Transverse colon (tissue), 4 donors: Measurements from ENCODE around the gene PPP5C. TPM values are rescaled to one million over a fixed set of nuclear protein-coding genes. Genes with fewer than 3 reads are reported as not detected.
A peak's percentile ranks its signal among the peaks of the same experiment; 100 is the strongest.

Experiments used
- DNase-seq: peaks from one replicate; pipeline ENCODE4 v3.0.0-alpha.2; 2019
- H3K27ac ChIP-seq, 4 donors: fragments of 200-600 bp; sonication (generic); 2 replicates each; pipeline ENCODE4 v1.5.1; 2016 to 2018; ENCODE audit warnings: inconsistent platforms in 4 of 4
- H3K27me3 ChIP-seq: fragments of 200-600 bp; sonication (generic); 2 replicates; pipeline ENCODE4 v1.5.1; 2017; ENCODE audit warnings: inconsistent platforms
- H3K36me3 ChIP-seq, 4 donors: fragments of 200-600 bp; sonication (generic); 2 replicates each; pipeline ENCODE4 v1.5.1; 2017 to 2019; ENCODE audit warnings: inconsistent platforms in 4 of 4
- H3K4me1 ChIP-seq, 4 donors: fragments of 200-600 bp; sonication (generic); 2 replicates each; pipeline ENCODE4 v1.5.1; 2017 to 2020; ENCODE audit warnings: inconsistent platforms in 4 of 4
- H3K4me3 ChIP-seq, 4 donors: fragments of 200-600 bp; sonication (generic); 1 replicate in 1 of 4; 2 replicates in 3 of 4; pipeline versions ENCODE4 v1.5.1 to v1.6.1; 2017 to 2019; ENCODE audit warnings: inconsistent platforms in 4 of 4
- H3K9me3 ChIP-seq, 2 donors: fragments of 200-600 bp; sonication (generic); 2 replicates each; pipeline ENCODE4 v1.5.1; 2017 to 2019; ENCODE audit warnings: inconsistent platforms in 2 of 2
- EP300 ChIP-seq: sonication (generic); formaldehyde crosslinking; IDR thresholded peaks from one replicate; pipeline ENCODE4 v1.6.1; 2017; ENCODE audit warnings: antibody characterized with exemption, low read depth
- POLR2A ChIP-seq: fragments of 450-650 bp; IDR thresholded peaks from one replicate; pipeline ENCODE4 v1.6.1; 2016; ENCODE audit warnings: antibody characterized with exemption, mild to moderate bottlenecking, moderate library complexity
- POLR2AphosphoS5 ChIP-seq, 3 donors: sonication (generic); formaldehyde crosslinking; IDR thresholded peaks; one replicate each; pipeline ENCODE4 v1.6.1; 2016; ENCODE audit warnings: antibody characterized with exemption in 3 of 3
- WGBS, 2 donors: methylation state at CpG; one replicate each; pipeline ENCODE4 v1.1.5; 2018; ENCODE audit warnings: low coverage in 1 of 2; 5-methylcytosine and 5-hydroxymethylcytosine counted together
- in situ Hi-C, 4 donors: fragments of 200-750 bp; cut with MboI; loops; one replicate each; pipeline versions ENCODE4 v1.15.0 to v1.15.1; 2017; ENCODE audit warnings: low sequenced_read_pairs in 3 of 4, low pct_ligation_motif_present in 1 of 4, low pct_unique_long_range_greater_than_20kb in 1 of 4
- intact Hi-C: fragments of 100-400 bp; cut with DNase I; formaldehyde crosslinking; loops from one replicate; pipeline ENCODE4 v1.15.1; 2023; ENCODE audit warnings: low total_unique reads
- total RNA-seq, 4 donors: library from RNA; depleted of rRNA; stranded (reverse); fragments of >200 nt; gene quantifications; one replicate each; pipeline ENCODE4 v1.1.0, GENCODE V29; 2016
- TF ChIP-seq, protein P1 (sequence below), 5 experiments: fragments of 200-600 bp in 3 of 5; fragments of 450-650 bp in 2 of 5; sonication (generic) in 3 of 5; IDR thresholded peaks; 1 replicate in 2 of 5; 2 replicates in 3 of 5; pipeline ENCODE4 v1.5.1; 2016 to 2017; ENCODE audit warnings: antibody characterized with exemption in 5 of 5, inconsistent platforms in 3 of 5, mild to moderate bottlenecking in 2 of 5, moderate library complexity in 1 of 5

The PPP5C gene
- total RNA-seq, 4 donors from 2014 or later: 78.8 to 132 (median 96.8) TPM

GRCh38 chr19:46423188-46423587 is 76.3 kb downstream of the PPP5C start:
- H3K4me3 ChIP-seq: no peak overlapping the region
- in situ Hi-C loops: no loop called here
- H3K36me3 ChIP-seq: no peaks in the 10 kb centered on the region
- H3K9me3 ChIP-seq: no peaks in the 10 kb centered on the region
- DNase-seq: no peak
- TF ChIP-seq, protein P1, sequence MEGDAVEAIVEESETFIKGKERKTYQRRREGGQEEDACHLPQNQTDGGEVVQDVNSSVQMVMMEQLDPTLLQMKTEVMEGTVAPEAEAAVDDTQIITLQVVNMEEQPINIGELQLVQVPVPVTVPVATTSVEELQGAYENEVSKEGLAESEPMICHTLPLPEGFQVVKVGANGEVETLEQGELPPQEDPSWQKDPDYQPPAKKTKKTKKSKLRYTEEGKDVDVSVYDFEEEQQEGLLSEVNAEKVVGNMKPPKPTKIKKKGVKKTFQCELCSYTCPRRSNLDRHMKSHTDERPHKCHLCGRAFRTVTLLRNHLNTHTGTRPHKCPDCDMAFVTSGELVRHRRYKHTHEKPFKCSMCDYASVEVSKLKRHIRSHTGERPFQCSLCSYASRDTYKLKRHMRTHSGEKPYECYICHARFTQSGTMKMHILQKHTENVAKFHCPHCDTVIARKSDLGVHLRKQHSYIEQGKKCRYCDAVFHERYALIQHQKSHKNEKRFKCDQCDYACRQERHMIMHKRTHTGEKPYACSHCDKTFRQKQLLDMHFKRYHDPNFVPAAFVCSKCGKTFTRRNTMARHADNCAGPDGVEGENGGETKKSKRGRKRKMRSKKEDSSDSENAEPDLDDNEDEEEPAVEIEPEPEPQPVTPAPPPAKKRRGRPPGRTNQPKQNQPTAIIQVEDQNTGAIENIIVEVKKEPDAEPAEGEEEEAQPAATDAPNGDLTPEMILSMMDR (IDR thresholded peaks at IDR 0.05): no peak
- TF ChIP-seq EP300: no peak
- no peak for TF ChIP-seq POLR2A
- no peak for TF ChIP-seq POLR2AphosphoS5 (IDR thresholded peaks at IDR 0.05)
- WGBS, 2 donors: 53% methylated on average over 5 of the region's 5 CpGs; no CpG with 5 or more reads in 1 of the 2 donors
- intact Hi-C loops: no loop called here
- H3K4me1 ChIP-seq: peaks cover 3 to 14% (median 11%) of the 10 kb centered on the region in 4 donors
- H3K27ac ChIP-seq: no peak overlapping the region
- peaks cover 61% of the 10 kb centered on the region for H3K27me3 ChIP-seq

GRCh38 chr19:46426035-46426505 is 79.2 kb downstream of the PPP5C start:
- 12 to 14% methylated on average over 2 to 10 of the region's 10 CpGs for WGBS, 2 donors
- H3K36me3 ChIP-seq: no peaks in the 10 kb centered on the region
- peaks cover 3 to 22% (median 21%) of the 10 kb centered on the region in 4 donors for H3K4me1 ChIP-seq
- intact Hi-C loops: no loop called here
- DNase-seq: no peak
- no peaks in the 10 kb centered on the region for H3K9me3 ChIP-seq
- H3K27me3 ChIP-seq: peaks cover 76% of the 10 kb centered on the region
- peak overlapping the region in 3 of 4 donors; percentile 35 to 54 (median 42) for H3K4me3 ChIP-seq
- no peak for TF ChIP-seq POLR2A
- TF ChIP-seq, protein P1 (IDR thresholded peaks at IDR 0.05): no peak
- no peak for TF ChIP-seq POLR2AphosphoS5 (IDR thresholded peaks at IDR 0.05)
- no peak for TF ChIP-seq EP300
- H3K27ac ChIP-seq: peak overlapping the region in 3 of 4 donors; percentile 41 to 54 (median 54)
- in situ Hi-C loops: no loop called here

GRCh38 chr19:46426506-46427162 is 79.7 kb downstream of the PPP5C start:
- TF ChIP-seq, protein P1 (IDR thresholded peaks at IDR 0.05): no peak
- no peak for TF ChIP-seq POLR2A
- TF ChIP-seq POLR2AphosphoS5 (IDR thresholded peaks at IDR 0.05): no peak
- peak; percentile 46 for DNase-seq
- intact Hi-C loops (no loop called here), in situ Hi-C loops (no loop called here)
- Histone ChIP-seq H3K27ac (peak overlapping the region in 3 of 4 donors; percentile 41 to 54 (median 54)), H3K9me3 (no peaks in the 10 kb centered on the region), H3K4me1 (peaks cover 3 to 22% (median 21%) of the 10 kb centered on the region in 4 donors), H3K36me3 (no peaks in the 10 kb centered on the region), H3K27me3 (peaks cover 77% of the 10 kb centered on the region), H3K4me3 (peak overlapping the region in 3 of 4 donors; percentile 35 to 54 (median 42))
- WGBS, 2 donors: 5 to 6% methylated on average over 11 to 32 of the region's 32 CpGs

DNA sequence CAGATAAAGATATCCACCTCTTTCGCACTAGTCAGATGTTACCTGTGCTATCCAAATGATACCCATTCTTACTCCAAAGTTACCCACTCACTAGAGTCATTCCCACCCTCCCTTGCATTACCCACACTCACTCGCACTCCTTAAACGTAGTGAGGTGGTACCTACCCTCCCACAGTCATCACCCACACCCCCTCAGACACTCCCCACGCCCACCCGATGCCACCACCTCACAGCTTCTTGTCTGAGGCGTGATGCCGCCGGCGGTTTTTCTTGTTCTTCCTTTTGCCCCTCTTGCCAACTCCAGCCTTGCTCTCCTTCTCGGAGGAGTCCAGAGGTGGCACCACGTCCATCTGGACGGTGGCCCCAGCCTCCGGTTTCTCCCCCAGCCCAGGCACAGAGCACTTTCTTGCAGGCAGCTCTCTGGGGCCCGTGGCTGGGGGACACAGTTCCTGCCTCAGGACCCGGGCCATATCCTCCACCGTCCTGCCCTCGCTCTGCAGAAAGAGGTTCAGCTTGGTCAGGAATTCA is 80.7 kb downstream of the PPP5C start:
- H3K4me3 ChIP-seq: no peak overlapping the region
- intact Hi-C loops: no loop called here
- peaks cover 83% of the 10 kb centered on the region for H3K27me3 ChIP-seq
- no peaks in the 10 kb centered on the region for H3K9me3 ChIP-seq
- 71 to 73% methylated on average over 11 to 17 of the region's 17 CpGs for WGBS, 2 donors
- H3K4me1 ChIP-seq: peaks cover 3 to 22% (median 21%) of the 10 kb centered on the region in 4 donors
- H3K36me3 ChIP-seq: no peaks in the 10 kb centered on the region
- H3K27ac ChIP-seq: no peak overlapping the region
- no peak for DNase-seq
- in situ Hi-C loops: no loop called here
- TF ChIP-seq EP300: no peak
- no peak for TF ChIP-seq POLR2A
- no peak for TF ChIP-seq POLR2AphosphoS5 (IDR thresholded peaks at IDR 0.05)
- TF ChIP-seq, protein P1 (IDR thresholded peaks at IDR 0.05): no peak
